HepG2 (cell line): ENCODE results near the gene ANKRD44. TPM values are rescaled to one million over a fixed set of nuclear protein-coding genes. Genes with fewer than 3 reads are reported as not detected.
A peak's percentile ranks its signal among the peaks of the same experiment; 100 is the strongest.

Experiments
- ATAC-seq: fragments of 200-7000 bp; cut with Tn5 transposase; 3 replicates; pipeline ENCODE4 v1.9.1; 2020; ENCODE audit warnings: mild to moderate bottlenecking, moderate library complexity
- BruUV-seq: library from RNA; stranded (reverse); fragments of 400-500 nt; replicated peaks from 2 replicates; lab custom pipeline; 2021; lab: Mats Ljungman, UMichigan
- CTCF ChIA-PET: fragments of 300-600 bp; formaldehyde crosslinking; extraction: SDS; loops from one replicate; lab custom pipeline; 2021; ENCODE audit warnings: low total read pairs, inconsistent platforms, low intra/inter-chr PET ratio; lab: Yijun Ruan, JAX
- POLR2A ChIA-PET: fragments of 350-600 bp; sonication (Branson Sonifier 250); formaldehyde crosslinking; loops from one replicate; lab custom pipeline; 2020; ENCODE audit warnings: antibody characterized with exemption, inconsistent platforms; lab: Yijun Ruan, JAX
- DNase-seq: peaks from one replicate; pipeline ENCODE4 v3.0.0-alpha.2; 2015; ENCODE audit warnings: low spot score
- FAIRE-seq: peaks from 3 replicates; lab custom pipeline; 2011; peaks lifted over from hg19 to GRCh38; lab: Jason Lieb, UNC
- H2AFZ ChIP-seq: one replicate; pipeline ENCODE4 v1.6.1; 2011; ENCODE audit warnings: low read length, inconsistent platforms
- H3K27ac ChIP-seq: fragments of 300-600 bp; 3 replicates; pipeline ENCODE4 v1.8.0; 2011; ENCODE audit warnings: mixed run types, mild to moderate bottlenecking, mixed read lengths, low read length, inconsistent platforms; ENCODE audit not compliant: insufficient read depth; ENCODE audit errors: extremely low read length
- H3K27me3 ChIP-seq, 2 experiments: fragments of 200-600 bp in 1 of 2; 2 replicates in 1 of 2; 3 replicates in 1 of 2; pipeline versions ENCODE4 v1.6.0 to v1.8.0; 2011; ENCODE audit warnings: low read length in 2 of 2, mild to moderate bottlenecking in 2 of 2, moderate library complexity in 2 of 2, inconsistent platforms in 1 of 2; ENCODE audit not compliant: insufficient read depth in 2 of 2, control insufficient read depth in 1 of 2
- H3K36me3 ChIP-seq, 2 experiments: fragments of 200-600 bp in 1 of 2; replicated peaks in 1 of 2; 2 replicates in 1 of 2; 3 replicates in 1 of 2; pipeline versions ENCODE4 v1.5.1 to v1.8.0; 2011; ENCODE audit warnings: low read length in 2 of 2, inconsistent platforms in 1 of 2; ENCODE audit not compliant: insufficient read depth in 2 of 2, control insufficient read depth in 1 of 2
- H3K4me1 ChIP-seq: 2 replicates; pipeline ENCODE4 v1.5.1; 2012; ENCODE audit warnings: low read length, inconsistent platforms; ENCODE audit not compliant: insufficient read depth
- H3K4me2 ChIP-seq: 2 replicates; pipeline ENCODE4 v1.6.0; 2011; ENCODE audit warnings: low read depth, low read length, inconsistent platforms
- H3K4me3 ChIP-seq, 3 experiments: fragments of 200-600 bp in 1 of 3; sonication (generic), shearing (Covaris generic) in 1 of 3; replicated peaks in 1 of 3; 2 replicates each; pipeline ENCODE4 v1.5.1; 2011 to 2016; ENCODE audit warnings: low read length in 3 of 3, inconsistent platforms in 2 of 3, low read depth in 2 of 3, mild to moderate bottlenecking in 2 of 3, control low read depth in 1 of 3, mixed read lengths in 1 of 3; ENCODE audit not compliant: insufficient read depth in 1 of 3
- H3K79me2 ChIP-seq: one replicate; pipeline ENCODE4 v1.6.1; 2011; ENCODE audit warnings: low read length, inconsistent platforms; ENCODE audit not compliant: insufficient read depth
- H3K9ac ChIP-seq: 2 replicates; pipeline ENCODE4 v1.6.0; 2011; ENCODE audit warnings: mild to moderate bottlenecking, low read depth, low read length, inconsistent platforms; ENCODE audit not compliant: insufficient read depth
- H3K9me3 ChIP-seq: 2 replicates; pipeline ENCODE4 v1.5.1; 2012; ENCODE audit warnings: mild to moderate bottlenecking, low read length
- H4K20me1 ChIP-seq: 2 replicates; pipeline ENCODE4 v1.6.0; 2011; ENCODE audit warnings: inconsistent platforms, mild to moderate bottlenecking, low read length, moderate library complexity; ENCODE audit not compliant: insufficient read depth
- ATAD3A ChIP-seq: sonication (generic); formaldehyde crosslinking; IDR thresholded peaks from 2 replicates; pipeline ENCODE4 v1.4.0; 2020; ENCODE audit warnings: missing genetic modification reagents
- DNMT1 ChIP-seq: sonication (generic); formaldehyde crosslinking; IDR thresholded peaks from 2 replicates; pipeline ENCODE4 v1.5.1; 2020; ENCODE audit warnings: mild to moderate bottlenecking, missing genetic modification reagents
- EP300 ChIP-seq, 3 experiments: sonication (generic) in 1 of 3; formaldehyde crosslinking in 1 of 3; IDR thresholded peaks; 2 replicates each; pipeline versions ENCODE4 v1.5.1 to v1.6.1; 2011 to 2020; ENCODE audit warnings: low read depth in 2 of 3, low read length in 2 of 3, borderline replicate concordance in 1 of 3, improper control_type of control experiment in 1 of 3, mild to moderate bottlenecking in 1 of 3, missing genetic modification reagents in 1 of 3, moderate library complexity in 1 of 3
- HDAC2 ChIP-seq: sonication (generic); formaldehyde crosslinking; IDR thresholded peaks from 2 replicates; pipeline ENCODE4 v1.4.0; 2020; ENCODE audit warnings: missing genetic modification reagents
- JUNB ChIP-seq: sonication (generic); formaldehyde crosslinking; IDR thresholded peaks from 2 replicates; pipeline ENCODE4 v1.8.0; 2022; ENCODE audit warnings: missing genetic modification reagents, mild to moderate bottlenecking, borderline replicate concordance
- KAT7 ChIP-seq: IDR thresholded peaks from 2 replicates; pipeline ENCODE4 v1.6.1; 2018; ENCODE audit warnings: borderline replicate concordance, missing compliant biosample characterization
- KDM4B ChIP-seq: sonication (generic); formaldehyde crosslinking; IDR thresholded peaks from 2 replicates; pipeline ENCODE4 v1.4.0; 2020; ENCODE audit warnings: missing genetic modification reagents
- MLLT10 ChIP-seq: sonication (generic); formaldehyde crosslinking; IDR thresholded peaks from 2 replicates; pipeline ENCODE4 v1.4.0; 2020; ENCODE audit warnings: missing genetic modification reagents
- MTF2 ChIP-seq: sonication (generic); formaldehyde crosslinking; IDR thresholded peaks from 2 replicates; pipeline ENCODE4 v1.5.0; 2020; ENCODE audit warnings: missing genetic modification reagents, borderline replicate concordance
- MXI1 ChIP-seq: IDR thresholded peaks from 3 replicates; pipeline ENCODE4 v1.6.1; 2012; ENCODE audit warnings: low read depth, low read length, inconsistent platforms, borderline replicate concordance
- NCOA2 ChIP-seq: sonication (generic); formaldehyde crosslinking; IDR thresholded peaks from 2 replicates; pipeline ENCODE4 v1.8.0; 2022; ENCODE audit warnings: inconsistent platforms
- NFATC3 ChIP-seq: sonication (generic); formaldehyde crosslinking; IDR thresholded peaks from 2 replicates; pipeline ENCODE4 v1.5.1; 2020; ENCODE audit warnings: mild to moderate bottlenecking, missing genetic modification reagents
- PHF20 ChIP-seq: sonication (generic); formaldehyde crosslinking; IDR thresholded peaks from 2 replicates; pipeline ENCODE4 v1.5.0; 2020; ENCODE audit warnings: mild to moderate bottlenecking, missing genetic modification reagents
- TCF7L2 ChIP-seq: IDR thresholded peaks from 2 replicates; pipeline ENCODE4 v1.6.1; 2011; ENCODE audit warnings: mild to moderate bottlenecking, low read depth, low read length, moderate library complexity
- ZFP37 ChIP-seq: sonication (generic); formaldehyde crosslinking; IDR thresholded peaks from 2 replicates; pipeline ENCODE4 v1.4.0; 2020; ENCODE audit warnings: missing genetic modification reagents, borderline replicate concordance
- ZFY ChIP-seq: sonication (generic); formaldehyde crosslinking; IDR thresholded peaks from 2 replicates; pipeline ENCODE4 v1.4.0; 2020; ENCODE audit warnings: missing genetic modification reagents
- ZNF24 ChIP-seq: fragments of 450-650 bp; IDR thresholded peaks from 2 replicates; pipeline ENCODE4 v1.6.1; 2017; ENCODE audit warnings: antibody characterized with exemption, mild to moderate bottlenecking
- ZNF331 ChIP-seq: sonication (generic); formaldehyde crosslinking; IDR thresholded peaks from 2 replicates; pipeline ENCODE4 v1.4.0; 2020; ENCODE audit warnings: missing genetic modification reagents
- ZNF383 ChIP-seq: sonication (generic); formaldehyde crosslinking; IDR thresholded peaks from 2 replicates; pipeline ENCODE4 v1.4.0; 2020; ENCODE audit warnings: missing genetic modification reagents, mild to moderate bottlenecking, borderline replicate concordance
- ZNF724P ChIP-seq: sonication (generic); formaldehyde crosslinking; IDR thresholded peaks from 2 replicates; pipeline ENCODE4 v1.8.0; 2022; ENCODE audit warnings: missing genetic modification reagents, borderline replicate concordance
- ZNF761 ChIP-seq: sonication (generic); formaldehyde crosslinking; conservative IDR thresholded peaks from 2 replicates; pipeline ENCODE4 v1.4.0; 2020; ENCODE audit warnings: mild to moderate bottlenecking, missing genetic modification reagents
- WGBS: methylation state at CpG from one replicate; pipeline ENCODE4 v1.1.6; 2017; ENCODE audit warnings: low lambda C conversion rate; 5-methylcytosine and 5-hydroxymethylcytosine counted together
- in situ Hi-C: cut with HindIII; loops from 2 replicates; pipeline ENCODE4 v1.10.0; 2017; ENCODE audit warnings: low pct_unique_long_range_greater_than_20kb; ENCODE audit not compliant: extremely low pct_ligation_motif_present
- intact Hi-C: fragments of 100-400 bp; cut with micrococcal nuclease; formaldehyde crosslinking; loops from one replicate; pipeline ENCODE4 v1.10.0; 2022; ENCODE audit not compliant: unreplicated experiment
- polyA plus RNA-seq, 8 experiments: library from polyadenylated mRNA; depleted of rRNA in 3 of 8; stranded (reverse) in 7 of 8; unstranded in 1 of 8; fragments of >200 nt; fragmentation: Illumina TruSeq in 4 of 8; extraction: Trizol in 4 of 8; gene quantifications; 2 replicates each; pipeline versions ENCODE4 v1.2.1 to v1.2.3, GENCODE V29; 2011 to 2016; ENCODE audit warnings: low read depth in 4 of 8, missing spikeins in 1 of 8, mixed read lengths in 1 of 8; ENCODE audit not compliant: insufficient read depth in 1 of 8
- total RNA-seq, 5 experiments: library from RNA; depleted of rRNA; stranded (reverse); fragments of >200 nt; fragmentation: Illumina TruSeq; extraction: Trizol; gene quantifications; 2 replicates each; pipeline ENCODE4 v1.2.3, GENCODE V29; 2016; ENCODE audit warnings: low read depth in 1 of 5
- TF ChIP-seq, protein P1 (sequence below): IDR thresholded peaks from 2 replicates; pipeline ENCODE4 v1.6.1; 2016

Gene ANKRD44
- total and polyA plus RNA-seq, 2 of the 13 experiments (the other 11 are each of a cell fraction or from before 2014, with no cell fraction given) = 0.04 to 0.11 TPM

DNA sequence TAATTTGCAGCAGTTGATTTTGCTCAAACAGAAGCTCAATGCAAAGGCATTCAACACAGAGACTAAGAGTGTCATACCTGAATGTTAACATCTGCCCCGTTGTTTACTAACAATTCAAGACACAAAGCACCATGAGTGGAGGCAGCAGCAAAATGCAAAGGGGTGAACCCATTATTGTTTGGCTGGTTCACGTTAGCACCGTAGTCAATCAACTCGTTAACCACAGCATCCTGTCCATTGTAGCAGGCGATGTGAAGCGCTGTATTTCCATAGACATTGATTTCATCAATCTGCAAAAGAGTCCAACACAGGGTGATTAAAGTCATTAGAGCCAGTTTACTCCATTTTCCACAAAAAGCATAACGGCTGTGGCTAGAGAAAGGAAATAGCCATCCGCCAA, 189.3 kb downstream of the ANKRD44 start:
- Histone ChIP-seq H3K79me2 (no peaks in the 10 kb centered on the region), H3K4me3 (no peak overlapping the region), H3K27me3 (peaks cover 2 to 9% of the 10 kb centered on the region in 2 experiments; a peak in 3 of 5 replicates), H3K36me3 (no peaks in the 10 kb centered on the region), H3K27ac (no peak overlapping the region), H2AFZ (no peak overlapping the region), H3K4me1 (no peaks in the 10 kb centered on the region), H3K9me3 (no peaks in the 10 kb centered on the region), H4K20me1 (no peaks in the 10 kb centered on the region), H3K4me2 (no peak overlapping the region), H3K9ac (no peak overlapping the region)
- ChIA-PET POLR2A (no interaction called here), CTCF (no interaction called here)
- ATAC-seq = no peak
- DNase-seq = no peak
- FAIRE-seq = no peak
- intact Hi-C loops (no loop called here), in situ Hi-C loops (no loop called here)
- WGBS = 53% methylated on average over 8 of the region's 8 CpGs
- TF ChIP-seq TCF7L2 (no peak), ATAD3A (no peak), EP300 (IDR thresholded peaks at IDR 0.05; ENCODE audit: low read depth in 2 of 2, low read length in 2 of 2) (no peak), EP300 (CRISPR knock-in tag; IDR thresholded peaks at IDR 0.05; ENCODE audit: borderline replicate concordance) (no peak), KAT7 (CRISPR knock-in tag) (no peak), PHF20 (CRISPR knock-in tag) (no peak), NFATC3 (no peak), ZFY (CRISPR knock-in tag) (no peak), HDAC2 (CRISPR knock-in tag) (no peak), ZNF724P (CRISPR knock-in tag) (no peak)
- BruUV-seq = no TSS peak

DNA sequence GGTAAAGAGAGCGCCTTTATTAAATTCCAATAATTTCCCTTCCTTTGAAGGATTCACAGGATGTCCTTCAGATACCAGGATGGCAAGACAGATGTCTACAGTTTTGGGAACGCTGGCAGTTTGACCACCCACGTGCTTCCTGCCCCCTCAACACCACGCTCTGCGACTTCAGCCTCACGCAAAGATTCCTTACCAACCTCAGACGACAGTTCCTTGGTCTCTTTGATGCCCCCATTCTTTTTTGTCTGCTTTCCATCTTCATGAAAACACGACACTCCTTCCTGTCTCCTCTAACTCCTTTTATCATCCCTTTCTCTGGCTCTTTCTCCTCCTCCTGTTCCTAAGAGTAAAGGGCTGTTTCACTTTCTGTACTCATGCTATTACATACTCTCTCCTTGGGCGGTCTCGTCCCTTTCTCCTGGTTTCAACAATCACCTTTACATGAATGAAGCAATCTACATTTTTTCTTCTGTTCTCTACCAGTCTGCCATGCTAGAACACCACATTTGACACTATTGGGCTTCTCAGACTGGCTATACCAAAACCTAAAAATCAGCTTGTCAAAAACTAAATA, 194.2 kb downstream of the ANKRD44 start:
- no peak for ATAC-seq
- Histone ChIP-seq H2AFZ (peak overlapping the region; percentile 64), H3K27ac (no peak overlapping the region), H4K20me1 (no peaks in the 10 kb centered on the region), H3K27me3 (peaks cover 0 to 5% of the 10 kb centered on the region in 2 experiments; a peak in 2 of 5 replicates), H3K4me1 (no peaks in the 10 kb centered on the region), H3K9ac (no peak overlapping the region), H3K9me3 (no peaks in the 10 kb centered on the region), H3K4me2 (no peak overlapping the region), H3K36me3 (no peaks in the 10 kb centered on the region), H3K79me2 (no peaks in the 10 kb centered on the region), H3K4me3 (no peak overlapping the region)
- intact Hi-C loops = no loop called here
- TF ChIP-seq ZFP37 (CRISPR knock-in tag) = no peak
- TF ChIP-seq MXI1 = no peak
- TF ChIP-seq ZNF331 (CRISPR knock-in tag) = no peak
- no peak for TF ChIP-seq MTF2 (CRISPR knock-in tag)
- TF ChIP-seq ZNF24 = no peak
- no peak for TF ChIP-seq NCOA2 (CRISPR knock-in tag)
- TF ChIP-seq ZNF383 (CRISPR knock-in tag) = no peak
- TF ChIP-seq KDM4B (CRISPR knock-in tag) = no peak
- no peak for TF ChIP-seq JUNB (CRISPR knock-in tag)
- no peak for TF ChIP-seq MLLT10 (CRISPR knock-in tag)
- no peak for TF ChIP-seq ZNF761 (CRISPR knock-in tag)
- TF ChIP-seq DNMT1 = no peak
- TF ChIP-seq, protein P1, sequence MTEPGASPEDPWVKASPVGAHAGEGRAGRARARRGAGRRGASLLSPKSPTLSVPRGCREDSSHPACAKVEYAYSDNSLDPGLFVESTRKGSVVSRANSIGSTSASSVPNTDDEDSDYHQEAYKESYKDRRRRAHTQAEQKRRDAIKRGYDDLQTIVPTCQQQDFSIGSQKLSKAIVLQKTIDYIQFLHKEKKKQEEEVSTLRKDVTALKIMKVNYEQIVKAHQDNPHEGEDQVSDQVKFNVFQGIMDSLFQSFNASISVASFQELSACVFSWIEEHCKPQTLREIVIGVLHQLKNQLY (CRISPR knock-in tag) = no peak
- CTCF ChIA-PET = no interaction called here
- in situ Hi-C loops = loop anchor here (10.0 kb wide), 1 partner anchor 248 kb away; no protein-coding TSS in a partner anchor
- 16% methylated on average over 10 of the region's 10 CpGs for WGBS
- POLR2A ChIA-PET = no interaction called here
- no peak for FAIRE-seq
- BruUV-seq = no TSS peak
- no peak for DNase-seq
